Coronary artery (tissue), 2 donors: Measurements from ENCODE around the gene GON4L.

Experiments used
- DNase-seq: peaks from one replicate; pipeline ENCODE4 v3.0.0-alpha.2; 2017; ENCODE audit warnings: low spot score
- H3K27ac ChIP-seq, 2 donors: fragments of 200-600 bp; sonication (generic); one replicate each; pipeline ENCODE4 v1.5.1; 2016 to 2019
- H3K4me3 ChIP-seq: fragments of 200-600 bp; sonication (generic); 2 replicates; pipeline ENCODE4 v1.5.1; 2016; ENCODE audit warnings: mild to moderate bottlenecking, moderate library complexity
- CTCF ChIP-seq: fragments of 200-600 bp; sonication (generic); IDR thresholded peaks from one replicate; pipeline ENCODE4 v1.5.1; 2019; ENCODE audit warnings: antibody characterized with exemption

GON4L gene

DNA sequence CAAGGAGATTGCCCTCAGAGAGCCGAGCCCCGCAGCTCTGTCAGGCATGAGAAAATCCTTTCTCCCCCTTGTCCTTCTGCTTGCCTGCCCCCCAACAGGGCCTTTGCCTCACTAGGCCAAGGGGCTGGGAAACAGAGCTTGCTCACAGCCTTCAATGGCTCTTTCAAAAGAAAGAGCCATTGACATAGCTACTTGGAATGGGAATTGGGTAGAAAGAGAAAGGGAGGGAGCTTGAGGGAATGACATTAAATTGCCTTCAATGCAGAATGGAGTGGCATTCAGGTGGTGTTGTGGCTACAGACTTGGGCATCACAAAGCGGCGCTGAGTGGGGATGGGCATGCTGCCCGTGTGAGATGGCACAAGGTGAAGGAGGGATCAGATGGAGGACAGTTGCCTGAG lies 15.5 kb upstream of the GON4L start:
- Histone ChIP-seq H3K27ac (peak overlapping the region in 1 of 2 donors; percentile 1), H3K4me3 (no peak overlapping the region)
- TF ChIP-seq CTCF, result no peak
- DNase-seq, result no peak

DNA sequence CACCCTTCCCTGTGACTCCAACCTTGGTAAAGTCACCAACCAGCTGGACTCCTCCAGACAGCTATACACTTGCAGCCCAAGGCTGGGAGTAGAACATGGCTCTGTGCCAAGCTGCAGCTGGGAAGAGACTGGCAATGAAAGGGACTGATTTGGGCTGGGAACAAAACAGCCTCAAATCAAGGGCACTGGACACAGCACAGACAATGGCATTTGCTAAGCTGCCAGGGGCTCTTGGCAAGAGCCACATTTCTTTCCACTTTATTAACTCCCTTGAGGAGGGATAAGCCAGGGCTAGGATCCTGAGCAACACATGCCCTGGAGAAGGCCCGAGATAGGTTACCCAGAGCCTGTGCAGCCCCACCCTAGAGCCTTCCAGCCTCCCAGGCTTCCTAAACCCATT lies 14.4 kb upstream of the GON4L start:
- peak overlapping the region in 1 of 2 donors; percentile 29 for H3K27ac ChIP-seq
- H3K4me3 ChIP-seq, result no peak overlapping the region
- no peak for TF ChIP-seq CTCF
- DNase-seq, result no peak

- Histone ChIP-seq H3K27ac (no peak overlapping the region), H3K4me3 (no peak overlapping the region)
- TF ChIP-seq CTCF, result no peak
- DNase-seq, result no peak
These were observed 10.8 kb upstream of the GON4L start for GRCh38 chr1:155867766-155868165.

- no peak for DNase-seq
- no peak overlapping the region for H3K4me3 ChIP-seq
- no peak overlapping the region for H3K27ac ChIP-seq
- TF ChIP-seq CTCF, result no peak
These were observed 7.4 kb upstream of the GON4L start for GRCh38 chr1:155864393-155864792.

DNA sequence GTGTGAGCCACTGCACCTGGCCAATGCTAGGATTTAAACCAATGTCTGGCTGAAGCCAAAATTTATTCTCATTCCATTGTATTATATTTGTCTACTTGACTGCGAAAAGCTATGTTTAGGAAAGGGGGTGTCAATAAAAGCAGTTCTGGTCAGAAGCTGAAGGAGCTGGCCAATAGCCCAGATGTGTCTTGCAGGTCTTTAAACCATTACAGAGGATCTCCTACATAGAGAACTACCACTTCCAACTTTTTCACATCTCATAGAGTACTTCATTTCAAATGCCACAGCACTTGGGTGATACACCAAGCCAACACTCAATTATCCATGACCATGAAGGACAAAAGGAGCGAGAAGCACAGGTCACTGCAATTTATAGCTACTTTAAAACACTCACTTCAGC lies 4.9 kb upstream of the GON4L start:
- no peak for DNase-seq
- Histone ChIP-seq H3K4me3 (no peak overlapping the region), H3K27ac (peak overlapping the region; percentile 94 to 96)
- TF ChIP-seq CTCF, result no peak

GRCh38 chr1:155860970-155861510 lies 4.0 kb upstream of the GON4L start:
- Histone ChIP-seq H3K27ac (peak overlapping the region; percentile 94 to 96), H3K4me3 (peak overlapping the region; percentile 69)
- no peak for DNase-seq
- TF ChIP-seq CTCF, result no peak
